Endothelial cell (in vitro differentiated cells): ENCODE results near the gene PKIG. TPM values are rescaled to one million over a fixed set of nuclear protein-coding genes. Genes with fewer than 3 reads are reported as not detected.
A peak's percentile ranks its signal among the peaks of the same experiment; 100 is the strongest.

ENCODE experiments used
- DNase-seq: peaks from one replicate; pipeline ENCODE4 v3.0.0; 2021; ENCODE audit warnings: low spot score
- H3K27ac Mint-ChIP-seq: one replicate; pipeline ENCODE4 v1.8.0; 2021; ENCODE audit warnings: mixed read lengths, inconsistent platforms; ENCODE audit not compliant: unreplicated experiment
- H3K27me3 Mint-ChIP-seq: one replicate; pipeline ENCODE4 v1.8.0; 2021; ENCODE audit warnings: mild to moderate bottlenecking, moderate library complexity, mixed read lengths, inconsistent platforms; ENCODE audit not compliant: unreplicated experiment
- H3K36me3 Mint-ChIP-seq: one replicate; pipeline ENCODE4 v1.8.0; 2021; ENCODE audit warnings: mild to moderate bottlenecking, low read depth, mixed read lengths, inconsistent platforms; ENCODE audit not compliant: unreplicated experiment
- H3K4me1 Mint-ChIP-seq: one replicate; pipeline ENCODE4 v1.8.0; 2021; ENCODE audit warnings: mild to moderate bottlenecking, mixed read lengths, inconsistent platforms; ENCODE audit not compliant: unreplicated experiment
- H3K4me3 Mint-ChIP-seq: one replicate; pipeline ENCODE4 v1.8.0; 2021; ENCODE audit warnings: mild to moderate bottlenecking, mixed read lengths, inconsistent platforms; ENCODE audit not compliant: unreplicated experiment
- H3K9me3 Mint-ChIP-seq: one replicate; pipeline ENCODE4 v1.8.0; 2021; ENCODE audit warnings: mixed read lengths, inconsistent platforms; ENCODE audit not compliant: unreplicated experiment
- total RNA-seq: library from RNA; stranded (reverse); fragmentation: NEBNext Ultra II Directional; extraction: Animal tissue kit (Norgen Biotek cat#: 25700); gene quantifications from one replicate; pipeline ENCODE4 v1.2.1, GENCODE V29; 2021; ENCODE audit not compliant: unreplicated experiment
- TF ChIP-seq, protein P1 (sequence below): fragments of 200-600 bp; sonication (generic); IDR thresholded peaks from one replicate; pipeline ENCODE4 v1.5.0; 2021; ENCODE audit warnings: antibody characterized with exemption; ENCODE audit not compliant: unreplicated experiment

Gene PKIG
- total RNA-seq, 1 donor from 2014 or later, result 184 TPM

DNA sequence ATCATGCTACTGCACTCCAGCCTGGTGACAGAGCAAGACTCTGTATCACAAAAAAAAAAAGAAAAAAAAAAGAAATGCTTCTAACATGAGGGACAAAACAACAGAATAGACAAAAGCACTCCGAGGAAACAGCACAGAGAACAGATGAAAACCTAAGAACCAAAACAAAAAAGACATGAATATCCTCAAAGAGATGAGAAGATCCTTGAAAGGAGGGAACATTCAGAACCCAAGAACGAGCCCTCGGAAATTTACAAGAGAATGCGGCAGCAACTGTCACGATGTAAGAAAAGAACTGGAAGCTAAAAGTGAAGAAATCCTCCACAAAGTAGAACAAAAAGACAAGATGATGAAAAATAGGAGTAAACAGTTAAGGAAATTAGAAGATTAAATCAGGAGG, 47.9 kb downstream of the PKIG start:
- H3K9me3 Mint-ChIP-seq, result no peaks in the 10 kb centered on the region
- H3K4me1 Mint-ChIP-seq, result no peaks in the 10 kb centered on the region
- H3K27me3 Mint-ChIP-seq, result peaks cover 11% of the 10 kb centered on the region
- no peak overlapping the region for H3K27ac Mint-ChIP-seq
- no peak for DNase-seq
- peaks cover 35% of the 10 kb centered on the region for H3K36me3 Mint-ChIP-seq
- TF ChIP-seq, protein P1, sequence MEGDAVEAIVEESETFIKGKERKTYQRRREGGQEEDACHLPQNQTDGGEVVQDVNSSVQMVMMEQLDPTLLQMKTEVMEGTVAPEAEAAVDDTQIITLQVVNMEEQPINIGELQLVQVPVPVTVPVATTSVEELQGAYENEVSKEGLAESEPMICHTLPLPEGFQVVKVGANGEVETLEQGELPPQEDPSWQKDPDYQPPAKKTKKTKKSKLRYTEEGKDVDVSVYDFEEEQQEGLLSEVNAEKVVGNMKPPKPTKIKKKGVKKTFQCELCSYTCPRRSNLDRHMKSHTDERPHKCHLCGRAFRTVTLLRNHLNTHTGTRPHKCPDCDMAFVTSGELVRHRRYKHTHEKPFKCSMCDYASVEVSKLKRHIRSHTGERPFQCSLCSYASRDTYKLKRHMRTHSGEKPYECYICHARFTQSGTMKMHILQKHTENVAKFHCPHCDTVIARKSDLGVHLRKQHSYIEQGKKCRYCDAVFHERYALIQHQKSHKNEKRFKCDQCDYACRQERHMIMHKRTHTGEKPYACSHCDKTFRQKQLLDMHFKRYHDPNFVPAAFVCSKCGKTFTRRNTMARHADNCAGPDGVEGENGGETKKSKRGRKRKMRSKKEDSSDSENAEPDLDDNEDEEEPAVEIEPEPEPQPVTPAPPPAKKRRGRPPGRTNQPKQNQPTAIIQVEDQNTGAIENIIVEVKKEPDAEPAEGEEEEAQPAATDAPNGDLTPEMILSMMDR, result no peak
- no peak overlapping the region for H3K4me3 Mint-ChIP-seq

DNA sequence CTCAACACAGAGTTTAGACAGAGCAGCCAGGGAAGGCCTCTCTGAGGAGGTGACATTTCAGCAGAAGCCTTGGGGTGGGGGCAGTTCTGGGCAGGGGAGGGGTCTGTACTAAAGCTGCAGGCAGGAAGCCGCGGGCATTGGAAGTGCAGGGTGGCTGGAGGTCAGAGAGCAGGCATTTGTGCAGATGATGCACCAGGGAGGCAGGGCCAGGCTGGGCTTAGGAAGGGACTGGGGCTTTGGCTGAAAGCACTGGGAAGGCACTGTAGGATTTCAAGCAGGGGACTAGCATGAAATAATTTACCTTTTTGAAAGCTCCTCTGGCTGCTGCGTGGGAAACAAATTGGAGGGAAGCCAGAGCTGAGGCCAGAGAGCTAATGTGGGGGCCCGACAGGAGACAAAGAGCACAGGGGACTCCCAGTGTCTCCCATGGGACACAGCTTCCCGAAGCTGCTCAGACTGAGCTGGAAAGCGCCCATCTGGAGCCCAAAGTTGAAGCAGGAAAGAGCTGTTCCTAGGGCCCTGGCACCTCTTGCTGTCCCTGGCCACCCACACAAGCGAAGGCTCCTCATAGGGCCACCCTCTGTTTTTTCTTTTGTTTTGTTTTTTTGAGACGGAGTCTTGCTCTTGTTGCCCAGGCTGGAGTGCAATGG, 49.8 kb downstream of the PKIG start:
- no peak for DNase-seq
- H3K9me3 Mint-ChIP-seq, result no peaks in the 10 kb centered on the region
- H3K36me3 Mint-ChIP-seq, result peaks cover 45% of the 10 kb centered on the region
- H3K27me3 Mint-ChIP-seq, result peaks cover 8% of the 10 kb centered on the region
- H3K4me1 Mint-ChIP-seq, result no peaks in the 10 kb centered on the region
- TF ChIP-seq, protein P1, result no peak
- H3K27ac Mint-ChIP-seq, result no peak overlapping the region
- H3K4me3 Mint-ChIP-seq, result peak overlapping the region; percentile 44

DNA sequence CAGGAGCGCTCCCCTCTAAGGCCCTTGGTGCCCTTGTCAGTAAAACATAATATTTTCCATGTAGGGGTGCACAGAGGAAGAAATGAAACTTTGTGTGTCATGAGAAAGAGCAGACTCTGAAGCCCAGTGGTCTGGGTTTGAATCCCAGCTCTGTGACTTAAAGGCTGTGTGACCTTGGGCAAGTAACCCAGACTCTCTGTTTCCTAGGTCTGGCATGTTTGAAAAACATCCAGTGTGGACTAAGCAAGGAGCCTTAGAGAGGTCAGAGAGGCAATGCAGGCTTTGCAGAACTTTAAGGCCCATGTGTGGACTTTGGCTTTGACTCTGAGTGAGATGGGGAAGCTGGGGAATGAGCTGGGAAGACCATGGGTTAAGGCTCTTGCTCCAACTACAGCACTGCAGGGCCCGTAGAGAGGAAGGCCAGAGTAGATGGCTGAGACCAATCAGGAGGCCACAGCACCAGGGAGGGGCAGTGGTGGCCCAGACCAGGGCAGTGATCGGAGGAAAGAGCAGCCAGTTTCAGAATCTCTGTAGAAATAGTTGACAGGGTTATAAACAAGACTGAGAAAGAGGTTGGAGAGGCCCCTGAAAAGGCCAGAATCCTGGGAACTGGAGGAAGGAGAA, 50.9 kb downstream of the PKIG start:
- peaks cover 3% of the 10 kb centered on the region for H3K27me3 Mint-ChIP-seq
- no peak overlapping the region for H3K4me3 Mint-ChIP-seq
- DNase-seq, result no peak
- H3K4me1 Mint-ChIP-seq, result no peaks in the 10 kb centered on the region
- H3K9me3 Mint-ChIP-seq, result no peaks in the 10 kb centered on the region
- TF ChIP-seq, protein P1, result no peak
- peak overlapping the region; percentile 20 for H3K27ac Mint-ChIP-seq
- H3K36me3 Mint-ChIP-seq, result peaks cover 39% of the 10 kb centered on the region

DNA sequence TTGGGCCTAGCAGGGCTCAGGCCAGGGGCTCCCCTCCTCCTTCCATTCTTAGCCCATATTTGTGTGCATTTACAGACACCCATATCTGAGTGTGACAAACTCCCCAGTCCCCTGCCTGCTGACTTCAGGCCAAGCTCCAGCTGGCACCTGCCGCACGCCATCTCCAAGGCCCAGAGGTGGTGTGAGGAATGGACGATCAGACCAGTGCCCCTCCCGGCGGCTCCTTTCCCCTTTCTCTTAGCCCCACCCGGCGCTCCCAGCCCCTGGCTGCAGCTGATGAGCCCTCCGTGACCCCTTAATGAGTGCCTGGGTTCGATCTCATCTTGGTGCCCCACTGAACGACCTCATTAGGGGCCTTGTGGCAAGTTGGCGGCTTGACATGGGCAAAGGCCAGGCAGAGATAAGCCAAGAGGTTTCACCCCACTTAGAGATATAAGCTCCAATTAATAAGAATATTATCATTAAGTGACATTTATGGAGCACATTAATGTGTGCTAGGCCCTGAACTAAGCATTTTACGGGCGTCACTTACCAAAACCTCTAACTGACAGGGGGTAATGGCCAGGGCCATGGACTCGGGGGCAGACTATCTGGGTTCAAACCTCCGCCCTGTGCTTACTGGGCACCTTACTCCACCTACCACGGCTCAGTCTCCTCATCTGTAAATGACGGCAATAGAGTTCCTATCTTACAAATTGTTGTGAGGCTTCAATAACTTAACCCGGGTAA, 51.7 kb downstream of the PKIG start:
- DNase-seq, result no peak
- no peak overlapping the region for H3K4me3 Mint-ChIP-seq
- TF ChIP-seq, protein P1, result no peak
- H3K4me1 Mint-ChIP-seq, result peaks cover 6% of the 10 kb centered on the region
- no peaks in the 10 kb centered on the region for H3K9me3 Mint-ChIP-seq
- H3K27ac Mint-ChIP-seq, result no peak overlapping the region
- H3K36me3 Mint-ChIP-seq, result peaks cover 45% of the 10 kb centered on the region
- H3K27me3 Mint-ChIP-seq, result peaks cover 3% of the 10 kb centered on the region

DNA sequence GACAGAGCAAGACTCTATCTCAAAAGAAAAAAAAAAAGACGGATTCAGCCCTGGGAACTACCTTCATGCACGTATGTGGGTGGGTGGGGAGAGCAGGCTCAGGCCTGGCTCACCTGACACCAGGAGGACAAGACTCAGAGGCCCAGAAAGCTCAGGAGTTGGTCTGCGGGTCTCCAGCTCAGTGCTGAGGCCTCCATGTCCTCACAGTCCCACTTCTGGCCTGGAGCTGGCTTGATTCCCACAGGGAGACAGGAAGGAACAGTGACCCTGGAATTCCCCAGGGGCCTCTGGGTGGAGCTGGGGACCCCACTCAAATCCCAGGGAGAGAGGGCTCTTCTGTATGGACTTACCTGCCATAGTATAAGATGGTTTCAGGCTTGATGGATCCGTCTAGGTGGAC, 53.5 kb downstream of the PKIG start:
- peaks cover 12% of the 10 kb centered on the region for H3K4me1 Mint-ChIP-seq
- H3K4me3 Mint-ChIP-seq, result no peak overlapping the region
- no peak for DNase-seq
- H3K27ac Mint-ChIP-seq, result no peak overlapping the region
- no peaks in the 10 kb centered on the region for H3K9me3 Mint-ChIP-seq
- H3K27me3 Mint-ChIP-seq, result peaks cover 3% of the 10 kb centered on the region
- peaks cover 55% of the 10 kb centered on the region for H3K36me3 Mint-ChIP-seq
- TF ChIP-seq, protein P1, result no peak
